Measurements from ENCODE around the gene THSD7A. TPM values are rescaled to one million over a fixed set of nuclear protein-coding genes. Genes with fewer than 3 reads are reported as not detected.

The THSD7A gene
- total RNA-seq, 1 experiment from 2014 or later: not detected

- no peak for TF ChIP-seq CTCF (IDR thresholded peaks at IDR 0.05; ENCODE audit: unreplicated experiment)
- no peak overlapping the region for H3K4me3 Mint-ChIP-seq (ENCODE audit: unreplicated experiment)
- BruUV-seq (replicated peaks): no TSS peak
- H3K27me3 Mint-ChIP-seq (ENCODE audit: insufficient read depth, unreplicated experiment): peaks cover 13% of the 10 kb centered on the region
- intact Hi-C loops (cut with micrococcal nuclease): no loop called here
- no peaks in the 10 kb centered on the region for H3K36me3 Mint-ChIP-seq (ENCODE audit: insufficient read depth, unreplicated experiment)
- no peak for DNase-seq (ENCODE audit: unreplicated experiment)
- CTCF ChIA-PET: no interaction called here
- no peaks in the 10 kb centered on the region for H3K9me3 Mint-ChIP-seq (ENCODE audit: unreplicated experiment)
- no peaks in the 10 kb centered on the region for H3K4me1 Mint-ChIP-seq (ENCODE audit: insufficient read depth, unreplicated experiment)
- POLR2A ChIA-PET: no interaction called here
- H3K27ac Mint-ChIP-seq (ENCODE audit: low read depth, unreplicated experiment): no peak overlapping the region
These were observed 183.9 kb downstream of the THSD7A start for GRCh38 chr7:11648101-11648500.

GRCh38 chr7:11642841-11643240, 189.2 kb downstream of the THSD7A start:
- Mint-ChIP-seq H3K4me3 (ENCODE audit: unreplicated experiment) (no peak overlapping the region), H3K27me3 (ENCODE audit: insufficient read depth, unreplicated experiment) (peaks cover 13% of the 10 kb centered on the region), H3K27ac (ENCODE audit: low read depth, unreplicated experiment) (no peak overlapping the region), H3K9me3 (ENCODE audit: unreplicated experiment) (no peaks in the 10 kb centered on the region), H3K36me3 (ENCODE audit: insufficient read depth, unreplicated experiment) (no peaks in the 10 kb centered on the region), H3K4me1 (ENCODE audit: insufficient read depth, unreplicated experiment) (no peaks in the 10 kb centered on the region)
- intact Hi-C loops (cut with micrococcal nuclease): no loop called here
- ChIA-PET POLR2A (interaction anchor here (0.6 kb wide), 1 partner anchor 36 kb away, joined by 3 read pairs; no protein-coding TSS in a partner anchor), CTCF (no interaction called here)
- no TSS peak for BruUV-seq (replicated peaks)
- no peak for DNase-seq (ENCODE audit: unreplicated experiment)
- no peak for TF ChIP-seq CTCF (IDR thresholded peaks at IDR 0.05; ENCODE audit: unreplicated experiment)

GRCh38 chr7:11642276-11642675, 189.7 kb downstream of the THSD7A start:
- H3K9me3 Mint-ChIP-seq (ENCODE audit: unreplicated experiment): no peaks in the 10 kb centered on the region

GRCh38 chr7:11638011-11638774, 193.8 kb downstream of the THSD7A start:
- no peaks in the 10 kb centered on the region for H3K4me1 Mint-ChIP-seq (ENCODE audit: insufficient read depth, unreplicated experiment)
- H3K27ac Mint-ChIP-seq (ENCODE audit: low read depth, unreplicated experiment): no peak overlapping the region
- ChIA-PET POLR2A (no interaction called here), CTCF (no interaction called here)
- no peaks in the 10 kb centered on the region for H3K36me3 Mint-ChIP-seq (ENCODE audit: insufficient read depth, unreplicated experiment)
- H3K27me3 Mint-ChIP-seq (ENCODE audit: insufficient read depth, unreplicated experiment): no peaks in the 10 kb centered on the region
- DNase-seq (ENCODE audit: unreplicated experiment): no peak
- TF ChIP-seq CTCF (IDR thresholded peaks at IDR 0.05; ENCODE audit: unreplicated experiment): no peak
- BruUV-seq (replicated peaks): no TSS peak
- intact Hi-C loops (cut with micrococcal nuclease): no loop called here
- no peaks in the 10 kb centered on the region for H3K9me3 Mint-ChIP-seq (ENCODE audit: unreplicated experiment)
- no peak overlapping the region for H3K4me3 Mint-ChIP-seq (ENCODE audit: unreplicated experiment)

More at GRCh38 chr7:11642276-11642675, 189.7 kb downstream of the THSD7A start:
- CTCF ChIA-PET: no interaction called here
- intact Hi-C loops (cut with micrococcal nuclease): no loop called here
- Mint-ChIP-seq H3K36me3 (ENCODE audit: insufficient read depth, unreplicated experiment) (no peaks in the 10 kb centered on the region), H3K4me1 (ENCODE audit: insufficient read depth, unreplicated experiment) (no peaks in the 10 kb centered on the region), H3K27me3 (ENCODE audit: insufficient read depth, unreplicated experiment) (peaks cover 13% of the 10 kb centered on the region), H3K27ac (ENCODE audit: low read depth, unreplicated experiment) (no peak overlapping the region), H3K4me3 (ENCODE audit: unreplicated experiment) (no peak overlapping the region)
- POLR2A ChIA-PET: interaction anchor here (0.6 kb wide), 1 partner anchor 36 kb away, joined by 3 read pairs; no protein-coding TSS in a partner anchor
- no peak for TF ChIP-seq CTCF (IDR thresholded peaks at IDR 0.05; ENCODE audit: unreplicated experiment)
- no TSS peak for BruUV-seq (replicated peaks)
- no peak for DNase-seq (ENCODE audit: unreplicated experiment)

Measured in MCF 10A (cell line).